Activated T-helper 17 cell treated with anti-CD3 and anti-CD28 coated beads, Interleukin-2, amount 50 U/mL, for 72 hours (primary cell): Measurements from ENCODE around the gene TMEM59. TPM values are rescaled to one million over a fixed set of nuclear protein-coding genes. Genes with fewer than 3 reads are reported as not detected.
"Not testable (repeated sequence)": the region's sequence is repeated elsewhere in the genome, so short reads cannot be mapped to it uniquely, and the experiment has no call there.

Experiments used
- ATAC-seq: fragments of 150-1000 bp; cut with Tn5 transposase; replicated peaks from 2 replicates; pipeline ENCODE4 v1.10.0; 2021; ENCODE audit warnings: mild to moderate bottlenecking, moderate library complexity
- H3K27ac Mint-ChIP-seq: one replicate; pipeline ENCODE4 v1.8.0; 2022; ENCODE audit warnings: mixed read lengths
- H3K27me3 Mint-ChIP-seq: one replicate; pipeline ENCODE4 v1.8.0; 2022; ENCODE audit warnings: mixed read lengths
- H3K36me3 Mint-ChIP-seq: one replicate; pipeline ENCODE4 v1.8.0; 2022; ENCODE audit warnings: low read depth, mild to moderate bottlenecking, mixed read lengths
- H3K4me1 Mint-ChIP-seq: one replicate; pipeline ENCODE4 v1.8.0; 2022; ENCODE audit warnings: mixed read lengths
- H3K4me3 Mint-ChIP-seq: one replicate; pipeline ENCODE4 v1.8.0; 2022; ENCODE audit warnings: mild to moderate bottlenecking, mixed read lengths
- H3K9me3 Mint-ChIP-seq: one replicate; pipeline ENCODE4 v1.8.0; 2022; ENCODE audit warnings: mixed read lengths
- total RNA-seq, 2 donors: library from RNA; stranded (reverse); gene quantifications; one replicate each; pipeline ENCODE4 v1.2.3, GENCODE V29; 2022

The TMEM59 gene
- total RNA-seq, 2 donors from 2014 or later, result 173 to 188 TPM

DNA sequence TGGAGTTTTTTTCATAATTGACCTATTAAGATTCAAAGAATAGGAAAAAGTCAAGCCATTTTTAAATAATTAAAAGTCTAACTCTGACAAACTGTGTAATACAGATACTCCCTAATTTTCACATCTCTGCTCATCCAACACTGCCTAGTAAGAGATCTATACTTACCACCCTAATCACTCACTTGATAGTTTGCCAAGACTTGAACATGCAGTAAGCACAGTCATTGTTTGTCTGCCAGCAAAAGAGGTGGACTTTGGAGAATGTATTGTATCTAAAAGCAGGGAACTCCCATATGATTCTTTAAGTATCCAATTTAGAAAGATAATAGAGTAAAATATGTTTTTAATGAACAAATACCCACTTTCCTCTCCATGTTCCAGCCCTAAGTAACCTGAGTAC lies 15.5 kb downstream of the TMEM59 start:
- H3K4me3 Mint-ChIP-seq, result no peak overlapping the region
- peaks cover 100% of the 10 kb centered on the region for H3K36me3 Mint-ChIP-seq
- no peaks in the 10 kb centered on the region for H3K27me3 Mint-ChIP-seq
- H3K9me3 Mint-ChIP-seq, result no peaks in the 10 kb centered on the region
- H3K4me1 Mint-ChIP-seq, result no peaks in the 10 kb centered on the region
- ATAC-seq, result no peak
- no peak overlapping the region for H3K27ac Mint-ChIP-seq

DNA sequence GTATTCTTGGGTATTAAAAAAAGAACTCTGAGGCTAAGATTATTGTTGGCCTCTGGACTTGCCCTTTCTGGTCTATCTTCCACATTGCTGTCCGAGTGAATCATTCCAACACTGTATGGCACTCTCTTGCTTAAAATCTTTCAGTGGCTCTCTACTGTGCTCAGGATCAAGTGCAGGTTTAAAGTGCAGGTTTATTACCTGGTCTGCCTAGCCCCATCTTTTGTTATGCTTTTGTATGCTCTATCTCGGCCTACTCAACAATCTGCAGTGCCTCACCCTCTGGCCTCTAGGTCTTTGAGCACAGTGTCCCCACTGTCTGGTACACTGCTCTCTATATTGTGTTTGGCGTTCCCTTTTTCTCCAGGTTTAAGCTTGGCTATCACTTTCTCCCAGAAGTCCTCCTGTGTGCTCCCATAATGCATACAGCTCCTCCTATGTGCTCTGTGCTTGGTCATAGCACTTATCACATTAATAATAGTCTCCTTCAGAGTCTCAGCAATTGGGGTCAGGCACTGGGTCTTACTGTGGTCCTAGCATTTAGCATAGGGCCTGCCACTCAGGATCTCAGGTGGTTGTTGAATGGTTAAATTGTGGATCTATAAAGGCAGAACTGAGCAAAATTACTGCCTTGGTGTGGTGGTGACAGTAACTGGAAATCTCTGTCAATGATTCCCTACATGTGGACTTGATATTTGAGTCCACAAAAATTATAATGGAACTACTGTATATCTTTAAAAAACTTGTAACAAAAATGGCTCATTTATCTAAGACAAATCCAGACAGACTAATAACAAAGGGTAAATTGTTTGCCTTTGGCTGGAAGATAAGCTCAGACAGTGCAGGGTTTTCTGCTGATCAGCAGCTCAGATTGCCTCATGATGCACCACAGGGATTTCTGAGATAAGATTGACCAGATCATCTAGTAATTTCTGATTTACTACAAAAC lies 24.4 kb downstream of the TMEM59 start:
- peaks cover 4% of the 10 kb centered on the region for H3K4me1 Mint-ChIP-seq
- no peaks in the 10 kb centered on the region for H3K9me3 Mint-ChIP-seq
- H3K36me3 Mint-ChIP-seq, result peaks cover 46% of the 10 kb centered on the region
- no peak overlapping the region for H3K4me3 Mint-ChIP-seq
- peak overlapping the region; percentile 39 for H3K27ac Mint-ChIP-seq
- H3K27me3 Mint-ChIP-seq, result no peaks in the 10 kb centered on the region
- no peak for ATAC-seq

GRCh38 chr1:54027848-54028247 lies 25.2 kb downstream of the TMEM59 start:
- no peaks in the 10 kb centered on the region for H3K9me3 Mint-ChIP-seq
- H3K4me1 Mint-ChIP-seq, result peaks cover 4% of the 10 kb centered on the region
- peaks cover 39% of the 10 kb centered on the region for H3K36me3 Mint-ChIP-seq
- no peak overlapping the region for H3K4me3 Mint-ChIP-seq
- ATAC-seq, result no peak
- H3K27ac Mint-ChIP-seq, result no peak overlapping the region
- no peaks in the 10 kb centered on the region for H3K27me3 Mint-ChIP-seq

DNA sequence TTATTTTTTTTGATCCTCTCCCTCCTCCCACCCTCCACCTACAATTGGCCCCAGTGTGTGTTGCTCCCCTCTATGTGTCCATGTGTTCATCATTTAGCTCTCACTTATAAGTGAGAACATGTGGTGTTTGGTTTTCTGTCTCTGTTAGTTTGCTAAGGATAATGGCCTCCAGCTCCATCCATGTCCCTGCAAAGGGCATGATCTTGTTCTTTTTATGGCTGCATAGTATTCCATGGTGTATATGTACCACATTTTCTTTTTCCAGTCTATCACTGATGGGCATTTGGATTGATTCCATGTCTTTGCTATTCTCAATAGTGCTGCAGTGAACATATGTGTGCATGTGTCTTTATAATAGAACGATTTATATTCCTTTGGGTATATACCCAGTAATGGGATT lies 28.2 kb downstream of the TMEM59 start:
- H3K27me3 Mint-ChIP-seq, H3K4me1 Mint-ChIP-seq, ATAC-seq, H3K36me3 Mint-ChIP-seq, H3K9me3 Mint-ChIP-seq, H3K4me3 Mint-ChIP-seq, H3K27ac Mint-ChIP-seq: not testable (repeated sequence)

GRCh38 chr1:54024358-54024757 lies 28.6 kb downstream of the TMEM59 start:
- ATAC-seq, result no peak
- H3K4me1 Mint-ChIP-seq, result peaks cover 3% of the 10 kb centered on the region
- peaks cover 4% of the 10 kb centered on the region for H3K36me3 Mint-ChIP-seq
- H3K27ac Mint-ChIP-seq, result no peak overlapping the region
- H3K9me3 Mint-ChIP-seq, result no peaks in the 10 kb centered on the region
- H3K4me3 Mint-ChIP-seq, result no peak overlapping the region
- no peaks in the 10 kb centered on the region for H3K27me3 Mint-ChIP-seq

DNA sequence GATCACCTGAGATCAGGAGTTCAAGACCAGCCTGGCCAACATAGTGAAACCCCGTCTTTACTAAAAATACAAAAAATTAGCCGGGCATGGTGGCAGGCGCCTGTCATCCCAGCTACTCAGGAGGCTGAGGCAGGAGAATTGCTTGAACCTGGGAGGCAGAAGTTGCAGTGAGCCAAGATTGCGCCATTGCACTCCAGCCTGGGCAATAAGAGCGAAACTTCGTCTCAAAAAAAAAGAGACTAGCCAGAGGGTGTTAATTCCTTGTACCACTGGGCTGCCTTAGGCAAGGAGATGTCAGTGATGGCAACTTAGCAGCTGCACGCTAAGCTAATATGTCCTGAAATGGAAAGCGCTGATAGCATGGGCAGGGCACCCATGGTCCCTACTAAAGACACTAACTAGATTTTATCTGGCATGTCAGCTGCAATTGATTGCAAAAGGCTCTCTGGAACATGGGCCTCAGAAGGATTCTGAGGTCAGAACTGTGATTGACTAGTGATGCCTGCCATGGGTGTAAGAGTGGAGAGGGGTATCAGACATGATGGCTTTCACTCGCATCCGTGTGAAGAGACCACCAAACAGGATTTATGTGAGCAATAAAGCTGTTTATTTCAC lies 33.3 kb downstream of the TMEM59 start:
- ATAC-seq, H3K4me3 Mint-ChIP-seq, H3K4me1 Mint-ChIP-seq, H3K27ac Mint-ChIP-seq, H3K9me3 Mint-ChIP-seq, H3K36me3 Mint-ChIP-seq, H3K27me3 Mint-ChIP-seq: not testable (repeated sequence)

DNA sequence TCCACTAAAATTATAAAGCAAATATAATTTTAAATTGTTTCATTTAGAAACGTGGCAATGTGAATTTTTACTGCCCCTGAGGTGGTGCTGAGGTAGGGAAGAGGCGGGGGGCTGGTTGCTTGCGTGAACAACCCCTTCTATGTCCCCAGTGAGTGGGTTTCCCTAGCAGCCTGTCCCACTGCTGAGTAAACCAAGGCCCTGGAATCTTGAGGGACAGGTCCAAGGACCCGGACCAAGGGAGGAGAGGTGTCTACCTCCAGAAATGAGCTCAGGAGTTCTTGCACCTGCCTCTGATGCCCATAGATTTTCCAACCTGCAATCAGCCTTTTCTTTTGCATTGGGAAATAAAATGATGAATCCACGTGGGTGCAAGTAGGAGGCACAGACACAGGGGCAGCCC lies 34.4 kb downstream of the TMEM59 start:
- no peak overlapping the region for H3K4me3 Mint-ChIP-seq
- no peaks in the 10 kb centered on the region for H3K36me3 Mint-ChIP-seq
- peaks cover 2% of the 10 kb centered on the region for H3K27me3 Mint-ChIP-seq
- H3K4me1 Mint-ChIP-seq, result no peaks in the 10 kb centered on the region
- ATAC-seq, result no peak
- H3K9me3 Mint-ChIP-seq, result no peaks in the 10 kb centered on the region
- no peak overlapping the region for H3K27ac Mint-ChIP-seq

- Mint-ChIP-seq H3K27me3 (peaks cover 5% of the 10 kb centered on the region), H3K9me3 (no peaks in the 10 kb centered on the region), H3K4me1 (no peaks in the 10 kb centered on the region), H3K27ac (no peak within 1 kb of the TSS), H3K4me3 (no peak within 1 kb of the TSS), H3K36me3 (no peaks in the 10 kb centered on the region)
- no peak for ATAC-seq
Observed at GRCh38 chr1:54017979-54018378, 35.0 kb downstream of the TMEM59 start, which contains the start of gene LDLRAD1. LDLRAD1 (minus strand) TSS chr1:54018186; CDS start chr1:54018112, 74 bp downstream.

DNA sequence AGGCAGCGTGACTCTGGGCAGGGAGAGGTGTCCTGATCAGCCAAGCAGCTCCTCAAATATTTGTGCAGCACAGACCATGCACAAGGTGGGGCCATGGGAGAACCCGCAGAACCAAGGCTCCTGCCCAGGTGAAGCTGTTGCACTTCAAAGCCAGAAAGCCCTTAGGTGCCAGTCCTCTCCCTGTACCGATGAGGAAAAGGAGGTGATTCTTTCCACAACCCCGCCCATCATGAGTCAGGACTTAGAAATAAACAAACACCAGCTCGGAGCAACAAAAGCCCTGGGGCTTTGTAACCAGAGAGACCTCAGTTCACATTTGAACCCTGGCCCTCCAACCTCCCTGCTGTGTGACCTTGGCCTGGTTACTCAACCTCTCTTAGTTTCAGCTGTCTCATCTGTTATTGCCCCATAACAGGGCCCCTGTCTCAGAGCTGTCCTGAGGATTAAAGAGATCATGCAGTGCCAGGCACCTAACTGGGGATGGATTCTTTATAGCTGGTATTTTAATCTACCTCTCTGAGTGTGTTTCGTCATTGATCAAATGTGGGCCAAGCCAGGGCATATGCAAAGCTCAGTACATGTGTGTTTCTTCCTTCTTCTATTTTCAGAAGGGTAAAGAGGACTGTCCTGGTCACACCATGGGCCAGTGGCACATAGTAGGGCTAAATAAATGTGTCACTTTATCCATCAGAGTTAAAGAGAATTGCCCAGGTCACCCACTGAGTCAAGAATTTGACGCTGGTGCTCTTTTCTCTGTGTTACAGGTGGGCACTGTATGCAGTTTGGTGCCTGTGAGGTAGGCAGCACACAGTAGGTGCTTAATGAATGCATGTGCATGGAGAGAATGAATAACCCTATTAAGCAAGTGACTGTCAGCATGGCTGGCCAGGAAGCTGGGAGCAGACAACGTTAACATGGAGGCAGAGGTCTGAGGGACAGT lies 36.4 kb downstream of the TMEM59 start:
- Mint-ChIP-seq H3K27ac (no peak overlapping the region), H3K9me3 (no peaks in the 10 kb centered on the region), H3K27me3 (peaks cover 5% of the 10 kb centered on the region), H3K4me1 (no peaks in the 10 kb centered on the region), H3K4me3 (no peak overlapping the region), H3K36me3 (no peaks in the 10 kb centered on the region)
- ATAC-seq, result no peak

- ATAC-seq, result no peak
- Mint-ChIP-seq H3K36me3 (no peaks in the 10 kb centered on the region), H3K27me3 (peaks cover 5% of the 10 kb centered on the region), H3K4me3 (no peak overlapping the region), H3K27ac (no peak overlapping the region), H3K9me3 (no peaks in the 10 kb centered on the region), H3K4me1 (no peaks in the 10 kb centered on the region)
Observed at GRCh38 chr1:54014009-54014629, 38.9 kb downstream of the TMEM59 start.

DNA sequence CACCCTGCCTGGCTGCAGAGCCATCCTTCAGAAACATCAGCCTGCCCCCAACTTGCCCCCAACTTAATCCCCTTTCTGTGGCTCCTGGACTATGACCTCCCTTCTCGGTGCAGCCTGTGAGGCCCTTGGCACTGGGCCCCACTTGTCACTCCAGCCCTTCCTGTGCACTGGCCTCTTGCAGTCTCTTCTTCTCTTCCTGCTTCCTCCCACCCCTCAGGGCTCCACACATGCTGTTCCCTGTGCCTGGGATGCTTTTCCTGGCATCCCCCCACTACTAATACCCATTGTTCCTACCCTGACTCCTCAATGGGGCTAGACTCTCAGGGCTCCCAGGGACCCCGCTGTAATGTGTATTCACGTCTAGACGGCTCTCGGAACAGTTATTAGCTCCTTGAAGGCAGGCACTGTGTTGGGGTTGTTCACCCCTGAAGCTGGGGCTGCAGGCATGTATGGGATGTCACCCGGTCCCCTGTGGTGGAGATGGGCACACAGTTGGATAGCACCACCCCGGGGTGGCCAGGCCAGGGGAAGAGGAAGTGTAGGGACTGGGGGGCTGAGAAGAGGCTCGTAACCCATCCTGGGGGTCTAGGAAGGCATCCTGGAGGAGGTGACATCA lies 39.5 kb downstream of the TMEM59 start:
- Mint-ChIP-seq H3K36me3 (no peaks in the 10 kb centered on the region), H3K4me3 (no peak overlapping the region), H3K4me1 (no peaks in the 10 kb centered on the region), H3K9me3 (no peaks in the 10 kb centered on the region), H3K27me3 (peaks cover 5% of the 10 kb centered on the region), H3K27ac (no peak overlapping the region)
- no peak for ATAC-seq

GRCh38 chr1:54012863-54013262 lies 40.1 kb downstream of the TMEM59 start:
- Mint-ChIP-seq H3K27ac (no peak overlapping the region), H3K9me3 (no peaks in the 10 kb centered on the region), H3K27me3 (peaks cover 5% of the 10 kb centered on the region)

GRCh38 chr1:54012008-54012325 lies 41.0 kb downstream of the TMEM59 start:
- Mint-ChIP-seq H3K4me1 (no peaks in the 10 kb centered on the region), H3K4me3 (no peak overlapping the region), H3K27me3 (peaks cover 5% of the 10 kb centered on the region), H3K36me3 (no peaks in the 10 kb centered on the region), H3K27ac (no peak overlapping the region), H3K9me3 (no peaks in the 10 kb centered on the region)
- ATAC-seq, result no peak

More at GRCh38 chr1:54012863-54013262, 40.1 kb downstream of the TMEM59 start:
- H3K36me3 Mint-ChIP-seq, result no peaks in the 10 kb centered on the region
- H3K4me1 Mint-ChIP-seq, result no peaks in the 10 kb centered on the region
- ATAC-seq, result no peak
- H3K4me3 Mint-ChIP-seq, result no peak overlapping the region
